HepG2 (cell line): Measurements from ENCODE around the gene TPX2. TPM values are rescaled to one million over a fixed set of nuclear protein-coding genes. Genes with fewer than 3 reads are reported as not detected.
A peak's percentile ranks its signal among the peaks of the same experiment; 100 is the strongest.

Experiments
- ATM ChIP-seq: fragments of 450-650 bp; IDR thresholded peaks from 2 replicates; pipeline ENCODE4 v1.7.1; 2017; ENCODE audit warnings: mild to moderate bottlenecking, borderline replicate concordance
- BRCA1 ChIP-seq: sonication (generic); formaldehyde crosslinking; IDR thresholded peaks from 2 replicates; pipeline ENCODE4 v1.4.0; 2020; ENCODE audit warnings: missing genetic modification reagents
- CENPX ChIP-seq: sonication (generic); formaldehyde crosslinking; IDR thresholded peaks from 2 replicates; pipeline ENCODE4 v1.9.0; 2021; ENCODE audit warnings: mild to moderate bottlenecking, missing genetic modification reagents, moderate library complexity
- CHD4 ChIP-seq: fragments of 200-600 bp; sonication (generic); IDR thresholded peaks from 2 replicates; pipeline ENCODE4 v1.7.0; 2017; ENCODE audit warnings: mild to moderate bottlenecking, low read length, borderline replicate concordance
- DRAP1 ChIP-seq: IDR thresholded peaks from 2 replicates; pipeline ENCODE4 v1.6.1; 2016; ENCODE audit warnings: missing genetic modification reagents, missing compliant biosample characterization
- FOSL1 ChIP-seq: sonication (generic); formaldehyde crosslinking; IDR thresholded peaks from 2 replicates; pipeline ENCODE4 v1.9.0; 2021; ENCODE audit warnings: missing genetic modification reagents, borderline replicate concordance
- GLI4 ChIP-seq: sonication (generic); formaldehyde crosslinking; IDR thresholded peaks from 2 replicates; pipeline ENCODE4 v1.5.1; 2020; ENCODE audit warnings: missing genetic modification reagents, mild to moderate bottlenecking, moderate library complexity, borderline replicate concordance
- KDM5B ChIP-seq: sonication (generic); formaldehyde crosslinking; IDR thresholded peaks from 2 replicates; pipeline ENCODE4 v1.4.0; 2020; ENCODE audit warnings: missing genetic modification reagents, mild to moderate bottlenecking, borderline replicate concordance
- LCORL ChIP-seq, 2 experiments: fragments of 450-650 bp in 1 of 2; sonication (generic) in 1 of 2; formaldehyde crosslinking in 1 of 2; IDR thresholded peaks; 2 replicates each; pipeline versions ENCODE4 v1.5.0 to v1.6.1; 2017 to 2020; ENCODE audit warnings: antibody characterized with exemption in 1 of 2, missing genetic modification reagents in 1 of 2
- MAZ ChIP-seq, 2 experiments: sonication (generic) in 1 of 2; formaldehyde crosslinking in 1 of 2; IDR thresholded peaks; 2 replicates each; pipeline versions ENCODE4 v1.5.0 to v1.6.1; 2012 to 2020; ENCODE audit warnings: low read depth in 2 of 2, mild to moderate bottlenecking in 2 of 2, borderline replicate concordance in 1 of 2, improper control_type of control experiment in 1 of 2, low read length in 1 of 2, missing genetic modification reagents in 1 of 2, moderate library complexity in 1 of 2
- RBAK ChIP-seq: sonication (generic); formaldehyde crosslinking; IDR thresholded peaks from 2 replicates; pipeline ENCODE4 v1.5.1; 2020; ENCODE audit warnings: mild to moderate bottlenecking, missing genetic modification reagents
- RCOR2 ChIP-seq: IDR thresholded peaks from 2 replicates; pipeline ENCODE4 v1.6.1; 2016; ENCODE audit warnings: missing biosample characterization, missing genetic modification reagents
- SALL1 ChIP-seq: sonication (generic); formaldehyde crosslinking; IDR thresholded peaks from 2 replicates; pipeline ENCODE4 v1.8.0; 2022; ENCODE audit warnings: mild to moderate bottlenecking, missing genetic modification reagents
- TFE3 ChIP-seq: IDR thresholded peaks from 2 replicates; pipeline ENCODE4 v1.6.1; 2016
- TRIM24 ChIP-seq: sonication (generic); formaldehyde crosslinking; IDR thresholded peaks from 2 replicates; pipeline ENCODE4 v1.8.0; 2022; ENCODE audit warnings: mild to moderate bottlenecking, missing genetic modification reagents
- UBTF ChIP-seq: sonication (generic); formaldehyde crosslinking; IDR thresholded peaks from 2 replicates; pipeline ENCODE4 v1.4.0; 2020; ENCODE audit warnings: mild to moderate bottlenecking, missing genetic modification reagents
- ZNF24 ChIP-seq: fragments of 450-650 bp; IDR thresholded peaks from 2 replicates; pipeline ENCODE4 v1.6.1; 2017; ENCODE audit warnings: antibody characterized with exemption, mild to moderate bottlenecking
- ZNF550 ChIP-seq: sonication (generic); formaldehyde crosslinking; IDR thresholded peaks from 2 replicates; pipeline ENCODE4 v1.4.0; 2020; ENCODE audit warnings: mild to moderate bottlenecking, missing genetic modification reagents, borderline replicate concordance
- ZNF558 ChIP-seq: sonication (generic); formaldehyde crosslinking; IDR thresholded peaks from 2 replicates; pipeline ENCODE4 v1.9.0; 2022; ENCODE audit warnings: mild to moderate bottlenecking, missing genetic modification reagents, borderline replicate concordance
- ZNF605 ChIP-seq: sonication (generic); formaldehyde crosslinking; IDR thresholded peaks from 2 replicates; pipeline ENCODE4 v1.8.0; 2022; ENCODE audit warnings: mild to moderate bottlenecking, missing genetic modification reagents
- ZNF775 ChIP-seq: sonication (generic); formaldehyde crosslinking; IDR thresholded peaks from 2 replicates; pipeline ENCODE4 v1.4.0; 2020; ENCODE audit warnings: missing genetic modification reagents, mild to moderate bottlenecking, moderate library complexity, borderline replicate concordance
- ZXDC ChIP-seq: sonication (generic); formaldehyde crosslinking; IDR thresholded peaks from 2 replicates; pipeline ENCODE4 v1.5.0; 2020; ENCODE audit warnings: mild to moderate bottlenecking, missing genetic modification reagents
- polyA plus RNA-seq, 8 experiments: library from polyadenylated mRNA; depleted of rRNA in 3 of 8; stranded (reverse) in 7 of 8; unstranded in 1 of 8; fragments of >200 nt; fragmentation: Illumina TruSeq in 4 of 8; extraction: Trizol in 4 of 8; gene quantifications; 2 replicates each; pipeline versions ENCODE4 v1.2.1 to v1.2.3, GENCODE V29; 2011 to 2016; ENCODE audit warnings: low read depth in 4 of 8, missing spikeins in 1 of 8, mixed read lengths in 1 of 8; ENCODE audit not compliant: insufficient read depth in 1 of 8
- total RNA-seq, 5 experiments: library from RNA; depleted of rRNA; stranded (reverse); fragments of >200 nt; fragmentation: Illumina TruSeq; extraction: Trizol; gene quantifications; 2 replicates each; pipeline ENCODE4 v1.2.3, GENCODE V29; 2016; ENCODE audit warnings: low read depth in 1 of 5

The TPX2 gene
- total and polyA plus RNA-seq, 2 of the 13 experiments (the other 11 are each of a cell fraction or from before 2014, with no cell fraction given): 34.3 to 124 TPM

- peak; percentile 23; the same call in 1 of the 2 replicates for TF ChIP-seq MAZ (IDR thresholded peaks at IDR 0.05; ENCODE audit: borderline replicate concordance, low read depth, low read length)
- TF ChIP-seq MAZ (CRISPR knock-in tag; IDR thresholded peaks at IDR 0.05; ENCODE audit: low read depth): no peak
- TF ChIP-seq RCOR2 (CRISPR knock-in tag): no peak
- no peak for TF ChIP-seq ZNF558 (CRISPR knock-in tag)
- 0 out of 2 replicates have a peak, but pooled peaks have one; percentile 14 for TF ChIP-seq SALL1 (CRISPR knock-in tag)
- no peak for TF ChIP-seq DRAP1 (CRISPR knock-in tag)
- TF ChIP-seq CENPX (CRISPR knock-in tag): no peak
- TF ChIP-seq BRCA1 (CRISPR knock-in tag): no peak
- peak; percentile 24; the same call in 1 of the 2 replicates for TF ChIP-seq ZNF550
- no peak for TF ChIP-seq KDM5B (CRISPR knock-in tag)
- TF ChIP-seq UBTF (CRISPR knock-in tag): 0 out of 2 replicates have a peak, but pooled peaks have one; percentile 28
- TF ChIP-seq GLI4 (CRISPR knock-in tag): no peak
- no peak for TF ChIP-seq TFE3 (CRISPR knock-in tag)
- TF ChIP-seq ZNF24: no peak
- TF ChIP-seq TRIM24 (CRISPR knock-in tag): no peak
- no peak for TF ChIP-seq ATM
- TF ChIP-seq CHD4: 0 out of 2 replicates have a peak, but pooled peaks have one; percentile 24
- peak; percentile 39; the same call in 1 of the 2 replicates for TF ChIP-seq ZNF605
- no peak for TF ChIP-seq FOSL1
- TF ChIP-seq LCORL (IDR thresholded peaks at IDR 0.05): no peak
- TF ChIP-seq LCORL (CRISPR knock-in tag; IDR thresholded peaks at IDR 0.05): no peak
- no peak for TF ChIP-seq ZXDC
- no peak for TF ChIP-seq RBAK (CRISPR knock-in tag)
- TF ChIP-seq ZNF775 (CRISPR knock-in tag): no peak
Observed at GRCh38 chr20:31833130-31833930, 94.2 kb downstream of the TPX2 start (continued).
